ENCODE data around the gene TNNT1.

GRCh38 chr19:55193481-55193880 is 44.5 kb upstream of the TNNT1 start:
- TF ChIP-seq EZH2 (IDR thresholded peaks at IDR 0.05) = no peak
- no peak for TF ChIP-seq POLR2AphosphoS5 (IDR thresholded peaks at IDR 0.05; ENCODE audit: borderline replicate concordance, low read depth, low read length)
- TF ChIP-seq FOXP2 (optimal IDR thresholded peaks at IDR 0.05; ENCODE audit: control extremely low read depth, extremely low read length, insufficient read depth) = no peak

All from SK-N-MC (cell line).